DND-41 (cell line): Measurements from ENCODE around the gene PRKCB.

Experiments
- EZH2 ChIP-seq: IDR thresholded peaks from 3 replicates; pipeline ENCODE4 v1.6.1; 2012; ENCODE audit warnings: borderline replicate concordance, low read depth, mild to moderate bottlenecking, moderate library complexity, low read length, inconsistent platforms; ENCODE audit not compliant: severe bottlenecking
- TF ChIP-seq, protein P1 (sequence below): IDR thresholded peaks from 2 replicates; pipeline ENCODE4 v1.5.1; 2012; ENCODE audit warnings: borderline replicate concordance, low read length, moderate library complexity, mild to moderate bottlenecking; ENCODE audit not compliant: poor library complexity, severe bottlenecking; ENCODE audit errors: extremely low read depth

DNA sequence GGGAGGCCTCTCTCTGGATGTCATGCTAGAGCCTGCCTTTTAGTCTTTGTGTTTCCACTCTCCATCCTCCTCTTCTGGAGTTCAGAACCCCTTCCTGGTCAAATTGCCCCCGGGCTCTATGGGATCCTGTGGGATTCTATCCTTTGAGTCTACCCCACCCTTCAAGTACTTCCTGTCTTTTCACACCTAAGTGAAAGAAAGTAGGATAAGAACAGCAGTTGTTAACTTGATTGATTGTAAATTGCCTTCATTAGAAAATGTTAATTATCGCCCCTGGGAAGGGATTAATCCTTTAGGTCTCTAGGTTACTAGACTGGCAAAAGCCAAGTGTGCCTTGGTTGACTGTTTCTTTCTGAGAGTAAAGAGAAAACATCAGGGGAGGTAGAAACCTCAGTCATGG is 30.1 kb downstream of the PRKCB start:
- TF ChIP-seq, protein P1, sequence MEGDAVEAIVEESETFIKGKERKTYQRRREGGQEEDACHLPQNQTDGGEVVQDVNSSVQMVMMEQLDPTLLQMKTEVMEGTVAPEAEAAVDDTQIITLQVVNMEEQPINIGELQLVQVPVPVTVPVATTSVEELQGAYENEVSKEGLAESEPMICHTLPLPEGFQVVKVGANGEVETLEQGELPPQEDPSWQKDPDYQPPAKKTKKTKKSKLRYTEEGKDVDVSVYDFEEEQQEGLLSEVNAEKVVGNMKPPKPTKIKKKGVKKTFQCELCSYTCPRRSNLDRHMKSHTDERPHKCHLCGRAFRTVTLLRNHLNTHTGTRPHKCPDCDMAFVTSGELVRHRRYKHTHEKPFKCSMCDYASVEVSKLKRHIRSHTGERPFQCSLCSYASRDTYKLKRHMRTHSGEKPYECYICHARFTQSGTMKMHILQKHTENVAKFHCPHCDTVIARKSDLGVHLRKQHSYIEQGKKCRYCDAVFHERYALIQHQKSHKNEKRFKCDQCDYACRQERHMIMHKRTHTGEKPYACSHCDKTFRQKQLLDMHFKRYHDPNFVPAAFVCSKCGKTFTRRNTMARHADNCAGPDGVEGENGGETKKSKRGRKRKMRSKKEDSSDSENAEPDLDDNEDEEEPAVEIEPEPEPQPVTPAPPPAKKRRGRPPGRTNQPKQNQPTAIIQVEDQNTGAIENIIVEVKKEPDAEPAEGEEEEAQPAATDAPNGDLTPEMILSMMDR = no peak
- no peak for TF ChIP-seq EZH2
